Spinal cord (tissue), 10 donors: ENCODE data around the gene EDA. TPM values are rescaled to one million over a fixed set of nuclear protein-coding genes. Genes with fewer than 3 reads are reported as not detected.
A peak's percentile ranks its signal among the peaks of the same experiment; 100 is the strongest.
"Not testable (repeated sequence)": the region's sequence is repeated elsewhere in the genome, so short reads cannot be mapped to it uniquely, and the experiment has no call there.

ENCODE experiments used
- DNase-seq, 6 donors: peaks; one replicate each; pipeline versions ENCODE4 v3.0.0 to v3.0.0-alpha.2; 2013 to 2015; ENCODE audit warnings: low spot score in 6 of 6, low read depth in 4 of 6
- H3K27ac ChIP-seq: one replicate; pipeline ENCODE4 v1.5.1; 2013; ENCODE audit warnings: low read depth, low read length, control low read depth
- H3K27me3 ChIP-seq: one replicate; pipeline ENCODE4 v1.6.1; 2013; ENCODE audit warnings: low read length; ENCODE audit not compliant: control insufficient read depth, insufficient read depth
- H3K36me3 ChIP-seq: one replicate; pipeline ENCODE4 v1.6.1; 2013; ENCODE audit warnings: low read length; ENCODE audit not compliant: control insufficient read depth, insufficient read depth
- H3K4me1 ChIP-seq: one replicate; pipeline ENCODE4 v1.6.1; 2013; ENCODE audit warnings: low read length; ENCODE audit not compliant: control insufficient read depth, insufficient read depth
- H3K4me3 ChIP-seq: one replicate; pipeline ENCODE4 v1.5.1; 2013; ENCODE audit warnings: low read depth, low read length, control low read depth
- H3K9me3 ChIP-seq: one replicate; pipeline ENCODE4 v1.6.1; 2013; ENCODE audit warnings: low read length; ENCODE audit not compliant: control insufficient read depth, insufficient read depth
- WGBS: methylation state at CpG from one replicate; pipeline ENCODE4 v1.1.5; 2013; ENCODE audit warnings: missing lambda C conversion rate; ENCODE audit not compliant: insufficient coverage; 5-methylcytosine and 5-hydroxymethylcytosine counted together
- polyA plus RNA-seq, 2 donors: library from polyadenylated mRNA; unstranded; fragments of 120-200 nt; gene quantifications; one replicate each; pipeline ENCODE4 v1.2.1, GENCODE V29; 2013; ENCODE audit not compliant: insufficient read length in 2 of 2
- total RNA-seq, 2 donors: library from RNA; depleted of rRNA in 1 of 2; stranded (reverse); fragments of 120-200 nt in 1 of 2; fragments of >200 nt in 1 of 2; gene quantifications; one replicate each; pipeline versions ENCODE4 v1.2.3 to v1.2.4, GENCODE V29; 2013 to 2014
- donor health status: healthy.

EDA gene
- total and polyA plus RNA-seq, 4 donors, result 3.5 to 15.2 (median 6.9) TPM

DNA sequence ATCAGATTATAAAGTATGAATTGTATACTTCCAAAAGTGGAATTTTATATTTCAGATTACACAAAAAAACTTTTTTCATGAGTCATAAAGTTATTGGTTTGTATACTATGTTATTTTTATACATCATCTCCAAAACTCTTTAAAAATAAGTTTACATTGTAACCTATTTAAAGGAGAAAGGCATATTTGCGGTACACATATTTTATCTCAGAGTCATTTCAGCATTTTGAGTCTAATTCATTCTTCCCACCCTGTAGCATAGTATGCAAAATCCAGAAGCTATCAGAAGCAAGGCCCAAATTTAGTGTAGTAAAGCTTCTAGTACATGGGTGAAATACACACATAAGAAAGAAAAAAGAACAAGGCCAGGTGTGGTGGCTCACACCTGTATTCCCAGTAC is 353.5 kb downstream of the EDA start:
- Histone ChIP-seq H3K4me3 (no peak overlapping the region), H3K27me3 (no peaks in the 10 kb centered on the region), H3K27ac (no peak overlapping the region), H3K9me3 (no peaks in the 10 kb centered on the region), H3K4me1 (no peaks in the 10 kb centered on the region), H3K36me3 (no peaks in the 10 kb centered on the region)
- WGBS, result no CpG with 5 or more reads among the region's 1 CpG
- no peak for DNase-seq

DNA sequence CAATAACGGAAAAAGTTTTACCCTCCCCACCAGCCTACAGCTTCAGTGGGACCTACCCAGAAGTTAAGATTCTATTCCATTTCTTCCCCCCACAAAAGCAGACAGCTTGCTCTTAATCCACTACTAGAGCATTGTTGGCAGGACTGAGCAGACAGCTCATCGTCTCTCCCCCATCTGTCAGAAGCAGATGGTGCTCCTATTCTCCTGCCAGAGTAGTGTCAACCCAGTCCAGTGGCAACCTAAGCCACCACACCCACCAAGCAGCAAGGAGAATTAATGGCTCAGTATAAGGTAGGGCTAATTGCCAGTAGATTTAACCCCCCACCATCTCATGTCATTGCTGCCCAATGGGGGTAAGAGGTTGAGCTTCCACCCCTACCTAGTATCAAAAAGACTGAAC is 371.8 kb downstream of the EDA start:
- no peak overlapping the region for H3K4me3 ChIP-seq
- no peaks in the 10 kb centered on the region for H3K27me3 ChIP-seq
- H3K36me3 ChIP-seq, result no peaks in the 10 kb centered on the region
- 73% methylated on average over 2 of the region's 2 CpGs for WGBS
- peak in 1 of 6 donors; percentile 78 for DNase-seq
- H3K9me3 ChIP-seq, result no peaks in the 10 kb centered on the region
- H3K27ac ChIP-seq, result no peak overlapping the region
- H3K4me1 ChIP-seq, result no peaks in the 10 kb centered on the region

DNA sequence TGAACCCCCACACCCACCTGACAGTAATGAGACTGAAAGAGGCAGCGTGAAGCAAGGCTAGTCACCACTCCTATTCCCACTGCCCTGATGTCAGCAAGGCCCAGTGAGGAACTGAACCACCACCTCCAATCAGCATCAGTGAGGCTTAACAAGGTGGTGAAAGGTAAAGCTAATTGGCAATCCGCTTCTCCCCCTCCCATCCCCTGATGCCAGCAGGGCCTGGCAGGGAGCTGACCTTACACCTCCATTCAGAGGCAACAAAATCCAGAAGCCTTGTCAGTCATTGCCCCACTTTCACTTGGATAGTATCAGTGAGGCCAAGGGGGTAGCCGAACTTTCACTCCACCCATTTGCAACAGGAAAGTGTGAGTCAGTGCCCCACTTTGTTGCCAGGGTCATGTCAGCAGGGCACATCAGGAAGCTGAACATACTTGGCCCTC is 373.1 kb downstream of the EDA start:
- Histone ChIP-seq H3K4me1 (no peaks in the 10 kb centered on the region), H3K27me3 (no peaks in the 10 kb centered on the region), H3K9me3 (no peaks in the 10 kb centered on the region), H3K36me3 (no peaks in the 10 kb centered on the region), H3K4me3 (no peak overlapping the region), H3K27ac (no peak overlapping the region)
- 83% methylated on average over 1 of the region's 3 CpGs for WGBS
- no peak for DNase-seq

DNA sequence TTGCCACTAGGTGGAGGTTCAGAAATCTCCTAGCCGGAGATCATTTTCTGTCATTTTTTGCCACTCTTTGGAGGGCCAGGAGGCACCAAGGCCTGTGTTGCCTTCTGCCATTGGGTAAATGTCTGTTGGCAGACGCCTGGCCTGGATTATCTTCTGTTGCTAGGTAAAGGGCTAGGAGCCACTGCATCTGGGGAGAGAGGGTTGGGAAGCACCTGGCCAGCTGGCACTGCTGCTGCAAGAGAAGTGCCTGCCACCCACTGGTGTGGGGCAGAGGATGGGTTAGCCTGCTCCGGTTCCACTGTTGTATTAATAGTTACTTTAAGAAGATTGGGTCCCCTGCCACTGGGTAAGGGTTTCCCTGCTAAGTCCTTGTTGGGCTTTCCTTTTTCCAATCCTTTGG is 375.8 kb downstream of the EDA start:
- Histone ChIP-seq H3K4me3 (no peak overlapping the region), H3K27me3 (no peaks in the 10 kb centered on the region)
- WGBS, result 71% methylated on average over 3 of the region's 3 CpGs

DNA sequence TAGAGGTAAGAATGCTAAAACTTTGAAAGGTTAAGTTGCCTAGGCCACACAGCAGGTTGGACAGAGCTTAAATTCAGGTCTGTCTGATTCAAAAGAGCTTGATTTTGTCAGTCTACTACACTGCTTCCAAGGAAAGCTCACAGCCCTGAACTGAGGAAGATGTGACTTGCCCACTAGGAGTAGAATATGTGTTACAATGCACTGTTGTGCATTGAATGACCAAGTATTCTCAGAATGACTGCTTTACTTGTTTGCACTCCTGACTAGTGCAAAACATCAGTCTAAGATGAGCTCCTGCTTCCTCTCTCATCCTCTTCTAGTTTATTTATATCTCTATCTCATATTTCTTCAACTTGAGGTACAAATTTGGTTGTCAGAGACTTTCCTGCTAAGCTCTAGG is 377.6 kb downstream of the EDA start:
- Histone ChIP-seq H3K4me1 (no peaks in the 10 kb centered on the region), H3K4me3 (no peak overlapping the region), H3K9me3 (no peaks in the 10 kb centered on the region), H3K27me3 (no peaks in the 10 kb centered on the region), H3K27ac (no peak overlapping the region), H3K36me3 (no peaks in the 10 kb centered on the region)
- DNase-seq, result no peak

More for the DNA sequence above, 375.8 kb downstream of the EDA start:
- no peaks in the 10 kb centered on the region for H3K4me1 ChIP-seq
- H3K9me3 ChIP-seq, result no peaks in the 10 kb centered on the region
- no peaks in the 10 kb centered on the region for H3K36me3 ChIP-seq
- H3K27ac ChIP-seq, result no peak overlapping the region
- no peak for DNase-seq

DNA sequence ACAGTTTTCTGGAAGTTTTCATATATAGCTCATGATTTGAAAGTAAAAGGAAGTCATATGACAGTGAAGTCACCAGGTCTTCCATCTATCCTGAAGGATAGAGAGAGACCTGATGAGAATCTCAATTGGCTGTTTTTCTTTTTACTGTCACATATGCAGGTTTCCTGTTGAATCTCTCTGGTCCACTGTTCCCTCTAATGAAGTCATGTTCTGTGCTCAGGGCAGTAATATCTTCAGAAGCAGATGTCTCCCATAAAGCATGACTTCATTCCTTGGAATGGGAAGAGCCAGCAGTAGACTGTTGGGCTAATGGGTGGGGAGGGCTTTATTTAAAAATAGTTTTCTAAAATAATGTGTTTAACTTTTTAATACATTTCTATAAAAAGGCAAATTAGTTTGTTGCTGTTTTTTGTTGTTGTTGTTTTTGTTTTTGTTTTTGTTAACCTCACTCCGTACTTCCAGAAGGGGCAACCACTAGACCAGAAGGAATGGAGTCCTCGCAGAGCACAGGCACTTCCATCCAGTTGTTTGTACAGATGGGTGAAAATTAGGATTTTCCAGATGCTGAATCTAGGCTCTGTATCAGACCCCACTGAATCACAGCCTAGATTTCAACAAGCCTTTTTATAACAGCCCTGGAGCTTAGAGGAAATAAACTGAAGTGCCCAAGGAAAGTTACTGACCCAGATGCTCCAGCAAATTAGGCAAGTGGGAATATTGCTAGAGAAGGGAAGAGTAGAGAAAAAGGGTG is 379.6 kb downstream of the EDA start:
- Histone ChIP-seq H3K4me3 (no peak overlapping the region), H3K27ac (no peak overlapping the region), H3K27me3 (no peaks in the 10 kb centered on the region), H3K4me1 (no peaks in the 10 kb centered on the region), H3K9me3 (no peaks in the 10 kb centered on the region), H3K36me3 (no peaks in the 10 kb centered on the region)
- DNase-seq, result no peak
- WGBS, result no CpG with 5 or more reads among the region's 2 CpGs

DNA sequence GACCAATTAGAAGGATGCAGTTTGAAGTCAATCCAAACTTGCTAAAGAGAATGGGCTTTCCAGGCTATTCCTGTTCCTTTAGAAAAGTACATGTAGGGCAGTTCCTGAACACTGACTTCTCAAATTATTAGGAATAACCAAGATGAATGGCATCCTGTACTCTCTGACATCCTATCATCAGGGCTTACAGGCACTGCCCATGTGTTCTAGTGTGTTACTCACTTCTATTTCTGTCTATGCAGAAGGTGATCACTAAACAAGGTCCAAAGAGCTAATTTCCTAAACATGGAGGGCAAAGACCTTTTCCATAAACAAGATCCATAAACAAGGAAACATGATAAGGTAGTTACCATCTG is 380.2 kb downstream of the EDA start:
- no peaks in the 10 kb centered on the region for H3K4me1 ChIP-seq
- H3K36me3 ChIP-seq, result no peaks in the 10 kb centered on the region
- DNase-seq, result no peak
- no peak overlapping the region for H3K27ac ChIP-seq
- H3K9me3 ChIP-seq, result no peaks in the 10 kb centered on the region
- no peaks in the 10 kb centered on the region for H3K27me3 ChIP-seq
- H3K4me3 ChIP-seq, result no peak overlapping the region

DNA sequence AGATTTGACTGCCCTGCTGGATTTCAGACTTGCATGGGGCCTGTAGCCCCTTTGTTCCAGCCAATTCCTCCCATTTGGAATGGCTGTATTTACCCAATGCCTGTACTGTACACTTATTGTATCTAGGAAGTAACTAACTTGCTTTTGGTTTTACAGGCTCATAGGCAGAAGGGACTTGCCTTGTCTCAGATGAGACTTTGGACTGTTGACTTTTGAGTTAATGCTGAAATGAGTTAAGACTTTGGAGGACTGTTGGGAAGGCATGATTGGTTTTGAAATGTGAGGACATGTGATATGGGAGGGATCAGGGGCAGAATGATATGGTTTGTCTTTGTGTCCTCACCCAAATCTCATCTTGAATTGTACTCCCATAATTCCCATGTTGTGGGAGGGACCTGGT is 382.4 kb downstream of the EDA start:
- not testable (repeated sequence) for H3K36me3 ChIP-seq, H3K27ac ChIP-seq, DNase-seq, H3K4me1 ChIP-seq, H3K27me3 ChIP-seq, H3K4me3 ChIP-seq, H3K9me3 ChIP-seq

DNA sequence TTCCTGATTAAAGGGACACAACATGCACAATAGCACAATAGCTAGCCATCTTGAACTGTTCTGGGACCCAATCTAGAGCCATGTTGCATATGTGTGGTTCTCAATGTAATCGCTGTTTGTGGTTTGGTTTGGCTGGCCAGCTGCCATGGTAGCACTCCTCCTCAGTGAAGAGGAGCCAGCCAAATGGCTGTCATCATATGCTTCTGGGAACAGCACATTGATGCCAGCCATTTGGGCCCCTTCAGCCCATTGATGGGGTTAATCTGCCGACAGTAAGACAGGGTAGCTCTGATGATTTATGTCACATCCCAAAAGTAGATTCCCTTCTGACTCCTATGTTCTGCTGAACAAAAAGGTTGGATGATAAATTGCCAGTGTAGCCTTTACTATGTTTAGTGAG is 385.4 kb downstream of the EDA start:
- 80% methylated on average over 2 of the region's 2 CpGs for WGBS
- H3K27me3 ChIP-seq, result no peaks in the 10 kb centered on the region
- H3K4me3 ChIP-seq, result no peak overlapping the region

DNA sequence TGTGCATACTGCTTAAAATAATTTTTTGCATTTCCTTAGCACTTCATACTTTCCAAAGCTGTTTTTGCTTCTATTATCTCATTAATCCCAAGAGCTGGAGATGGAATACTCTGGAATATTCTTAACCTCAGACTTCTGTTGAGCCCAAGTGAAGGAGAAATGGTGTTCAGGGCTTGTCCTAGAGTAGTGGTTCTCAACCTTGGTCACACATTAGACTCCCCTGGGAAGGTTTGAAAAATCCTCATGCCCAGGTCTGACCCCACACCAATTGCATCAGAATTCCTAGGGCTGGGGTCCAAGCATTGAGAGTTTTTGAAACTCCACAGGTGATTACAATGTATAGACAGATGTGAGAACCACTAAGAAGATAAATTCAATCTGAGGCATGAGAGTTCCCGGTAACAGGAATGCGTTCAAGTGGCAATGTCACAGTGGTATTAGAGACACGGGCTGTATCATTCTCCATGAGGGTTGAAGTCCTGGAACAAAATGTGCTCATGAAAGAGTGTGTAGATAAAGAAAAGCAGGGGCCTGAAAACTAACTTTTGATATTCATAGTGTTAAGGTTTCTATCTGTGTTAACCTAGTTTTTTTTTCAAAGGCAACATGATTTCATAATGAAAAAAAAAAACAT is 385.9 kb downstream of the EDA start:
- no peak for DNase-seq
- no peaks in the 10 kb centered on the region for H3K27me3 ChIP-seq
- WGBS, result 79% methylated on average over 3 of the region's 3 CpGs
- no peaks in the 10 kb centered on the region for H3K36me3 ChIP-seq
- H3K27ac ChIP-seq, result no peak overlapping the region
- H3K9me3 ChIP-seq, result peaks cover 2% of the 10 kb centered on the region
- no peaks in the 10 kb centered on the region for H3K4me1 ChIP-seq
- H3K4me3 ChIP-seq, result no peak overlapping the region

More for the DNA sequence above, 385.4 kb downstream of the EDA start:
- Histone ChIP-seq H3K36me3 (no peaks in the 10 kb centered on the region), H3K4me1 (no peaks in the 10 kb centered on the region), H3K9me3 (no peaks in the 10 kb centered on the region), H3K27ac (no peak overlapping the region)
- DNase-seq, result no peak
